Liver (tissue), 9 donors: Measurements from ENCODE around the gene TRMT61A. TPM values are rescaled to one million over a fixed set of nuclear protein-coding genes. Genes with fewer than 3 reads are reported as not detected.

ENCODE experiments used
- DNase-seq: peaks from one replicate; pipeline ENCODE4 v3.0.0-alpha.2; 2017; ENCODE audit warnings: low spot score
- H3K27ac ChIP-seq, 2 donors: one replicate each; pipeline ENCODE4 v1.7.0; 2013; ENCODE audit warnings: inconsistent platforms in 2 of 2, low read length in 2 of 2, control low read depth in 1 of 2, low read depth in 1 of 2, mild to moderate bottlenecking in 1 of 2
- H3K27me3 ChIP-seq, 4 donors: one replicate each; pipeline versions ENCODE4 v1.6.1 to v1.7.0; 2013; ENCODE audit warnings: low read length in 3 of 4, inconsistent platforms in 1 of 4, mild to moderate bottlenecking in 1 of 4, moderate library complexity in 1 of 4; ENCODE audit not compliant: control insufficient read depth in 4 of 4, insufficient read depth in 4 of 4
- H3K36me3 ChIP-seq, 4 donors: one replicate each; pipeline versions ENCODE4 v1.6.1 to v1.7.0; 2013; ENCODE audit warnings: low read length in 3 of 4, mild to moderate bottlenecking in 3 of 4, low read depth in 1 of 4, moderate library complexity in 1 of 4; ENCODE audit not compliant: control insufficient read depth in 4 of 4, insufficient read depth in 3 of 4
- H3K4me1 ChIP-seq, 4 donors: one replicate each; pipeline versions ENCODE4 v1.6.1 to v1.7.0; 2013; ENCODE audit warnings: low read length in 3 of 4, mild to moderate bottlenecking in 3 of 4, moderate library complexity in 1 of 4; ENCODE audit not compliant: control insufficient read depth in 4 of 4, insufficient read depth in 4 of 4
- H3K4me3 ChIP-seq, 3 donors: one replicate each; pipeline versions ENCODE4 v1.6.1 to v1.7.0; 2013; ENCODE audit warnings: low read length in 3 of 3, control low read depth in 1 of 3, low read depth in 1 of 3, mild to moderate bottlenecking in 1 of 3
- H3K9ac ChIP-seq, 2 donors: one replicate each; pipeline ENCODE4 v1.7.0; 2013; ENCODE audit warnings: low read length in 2 of 2, mild to moderate bottlenecking in 2 of 2, moderate library complexity in 2 of 2, control low read depth in 1 of 2, low read depth in 1 of 2
- H3K9me3 ChIP-seq, 4 donors: one replicate each; pipeline versions ENCODE4 v1.6.1 to v1.7.0; 2013; ENCODE audit warnings: low read length in 3 of 4; ENCODE audit not compliant: control insufficient read depth in 4 of 4
- ATF3 ChIP-seq: IDR thresholded peaks from 2 replicates; pipeline ENCODE4 v1.6.1; 2016; ENCODE audit warnings: antibody characterized with exemption
- CTCF ChIP-seq: fragments of 150-350 bp; IDR thresholded peaks from 2 replicates; pipeline ENCODE4 v1.5.1; 2017; ENCODE audit warnings: improper control_type of control experiment, low read depth, low read length; ENCODE audit not compliant: missing input control
- EGR1 ChIP-seq, 2 donors: IDR thresholded peaks; 2 replicates each; pipeline ENCODE4 v1.6.1; 2016 to 2018; ENCODE audit warnings: antibody characterized with exemption in 2 of 2, low read depth in 2 of 2
- FOXA1 ChIP-seq: IDR thresholded peaks from 2 replicates; pipeline ENCODE4 v1.6.1; 2016; ENCODE audit warnings: antibody characterized with exemption
- GABPA ChIP-seq, 2 donors: IDR thresholded peaks in 1 of 2; conservative IDR thresholded peaks in 1 of 2; 2 replicates each; pipeline ENCODE4 v1.6.1; 2016; ENCODE audit warnings: antibody characterized with exemption in 2 of 2, mild to moderate bottlenecking in 1 of 2, moderate library complexity in 1 of 2
- HNF4A ChIP-seq, 2 donors: conservative IDR thresholded peaks; 2 replicates each; pipeline ENCODE4 v1.6.1; 2016; ENCODE audit warnings: antibody characterized with exemption in 2 of 2, mild to moderate bottlenecking in 2 of 2
- HNF4G ChIP-seq: IDR thresholded peaks from 2 replicates; pipeline ENCODE4 v1.6.1; 2016; ENCODE audit warnings: antibody characterized with exemption
- JUND ChIP-seq, 2 donors: IDR thresholded peaks; 2 replicates each; pipeline ENCODE4 v1.6.1; 2016; ENCODE audit warnings: antibody characterized with exemption in 2 of 2
- RAD21 ChIP-seq, 2 donors: IDR thresholded peaks; 2 replicates each; pipeline ENCODE4 v1.6.1; 2016; ENCODE audit warnings: antibody characterized with exemption in 2 of 2, mild to moderate bottlenecking in 2 of 2
- REST ChIP-seq: IDR thresholded peaks from 2 replicates; pipeline ENCODE4 v1.6.1; 2016; ENCODE audit warnings: antibody characterized with exemption, mild to moderate bottlenecking
- RXRA ChIP-seq, 2 donors: IDR thresholded peaks; 2 replicates each; pipeline ENCODE4 v1.6.1; 2017 to 2018; ENCODE audit warnings: antibody characterized with exemption in 2 of 2, mild to moderate bottlenecking in 1 of 2
- SP1 ChIP-seq: IDR thresholded peaks from 2 replicates; pipeline ENCODE4 v1.6.1; 2018; ENCODE audit warnings: antibody characterized with exemption, mild to moderate bottlenecking
- TAF1 ChIP-seq: conservative IDR thresholded peaks from 2 replicates; pipeline ENCODE4 v1.6.1; 2016; ENCODE audit warnings: antibody characterized with exemption, mild to moderate bottlenecking
- YY1 ChIP-seq: IDR thresholded peaks from 2 replicates; pipeline ENCODE4 v1.6.1; 2016; ENCODE audit warnings: antibody characterized with exemption, mild to moderate bottlenecking
- ZBTB33 ChIP-seq: IDR thresholded peaks from 2 replicates; pipeline ENCODE4 v1.6.1; 2016; ENCODE audit warnings: antibody characterized with exemption
- WGBS: extraction: QIAGEN DNeasy Blood & Tissue Kit; methylation state at CpG from one replicate; pipeline ENCODE4 v1.1.7; 2013; 5-methylcytosine and 5-hydroxymethylcytosine counted together
- polyA plus RNA-seq, 2 donors: library from polyadenylated mRNA; stranded (reverse) in 1 of 2; unstranded in 1 of 2; fragments of 200-250 nt in 1 of 2; fragments of >200 nt in 1 of 2; fragmentation: Nextera tagmentation in 1 of 2; extraction: Ambion mirVana in 1 of 2; gene quantifications; one replicate each; pipeline versions ENCODE4 v1.2.1 to v1.2.3, GENCODE V29; 2013 to 2015
- total RNA-seq, 2 donors: library from RNA; depleted of rRNA; stranded (reverse); fragments of >200 nt; gene quantifications; one replicate each; pipeline ENCODE4 v1.2.3, GENCODE V29; 2014
- donor health status: healthy.
- donor health status: healthy.
- donor health status: healthy.
- donor health status: healthy.
- donor health status: healthy.

TRMT61A gene
- total and polyA plus RNA-seq, 4 donors: 4.1 to 8.0 (median 6.5) TPM

GRCh38 chr14:103549361-103550311 lies 20.6 kb downstream of the TRMT61A start (continued):
- TF ChIP-seq ZBTB33 (no peak), YY1 (no peak), RXRA (IDR thresholded peaks at IDR 0.05) (no peak), JUND (IDR thresholded peaks at IDR 0.05) (no peak)

GRCh38 chr14:103550451-103551337 lies 21.7 kb downstream of the TRMT61A start:
- TF ChIP-seq EGR1 (IDR thresholded peaks at IDR 0.05; ENCODE audit: low read depth in 2 of 2): no peak
- no peak for TF ChIP-seq REST
- TF ChIP-seq GABPA (IDR thresholded peaks at IDR 0.05 in 1 of 2, conservative IDR thresholded peaks at IDR 0.05 in 1 of 2): no peak
- no peak for TF ChIP-seq SP1
- no peak for TF ChIP-seq TAF1
- TF ChIP-seq FOXA1: no peak
- no peak for TF ChIP-seq ZBTB33
- TF ChIP-seq CTCF: no peak
- TF ChIP-seq HNF4A (conservative IDR thresholded peaks at IDR 0.05): no peak
- no peak for TF ChIP-seq HNF4G
- TF ChIP-seq RXRA (IDR thresholded peaks at IDR 0.05): no peak
- TF ChIP-seq ATF3: no peak
- no peak for TF ChIP-seq RAD21 (IDR thresholded peaks at IDR 0.05)
- WGBS: 85% methylated on average over 22 of the region's 22 CpGs
- no peak for DNase-seq
- H3K9me3 ChIP-seq: no peaks in the 10 kb centered on the region
- no peaks in the 10 kb centered on the region for H3K4me1 ChIP-seq
- no peak overlapping the region for H3K27ac ChIP-seq
- no peaks in the 10 kb centered on the region for H3K27me3 ChIP-seq
- no peak overlapping the region for H3K9ac ChIP-seq
- H3K4me3 ChIP-seq: no peak overlapping the region
- H3K36me3 ChIP-seq: peaks cover 0 to 2% (median 0%) of the 10 kb centered on the region in 4 donors
